Gastrocnemius medialis (tissue), 4 donors: Measurements from ENCODE around the gene MTA1. TPM values are rescaled to one million over a fixed set of nuclear protein-coding genes. Genes with fewer than 3 reads are reported as not detected.

Experiments used
- ATAC-seq, 2 donors: fragments of 150-250 bp; one replicate each; pipeline ENCODE4 v1.9.1; 2016
- DNase-seq, 2 donors: peaks; one replicate each; pipeline ENCODE4 v3.0.0-alpha.2; 2019
- H3K27ac ChIP-seq, 4 donors: fragments of 200-600 bp; sonication (generic); 1 replicate in 1 of 4; 2 replicates in 3 of 4; pipeline ENCODE4 v1.5.1; 2016 to 2018; ENCODE audit warnings: mild to moderate bottlenecking in 2 of 4, moderate library complexity in 1 of 4
- H3K27me3 ChIP-seq, 3 donors: fragments of 200-600 bp; sonication (generic) in 2 of 3; 1 replicate in 1 of 3; 2 replicates in 2 of 3; pipeline versions ENCODE4 v1.5.1 to v1.6.0; 2016 to 2019; ENCODE audit warnings: mild to moderate bottlenecking in 1 of 3, moderate library complexity in 1 of 3
- H3K36me3 ChIP-seq, 2 donors: fragments of 200-600 bp; sonication (generic) in 1 of 2; one replicate each; pipeline ENCODE4 v1.5.1; 2017 to 2018
- H3K4me1 ChIP-seq, 2 donors: fragments of 200-600 bp; sonication (generic) in 1 of 2; one replicate each; pipeline ENCODE4 v1.5.1; 2016 to 2017; ENCODE audit warnings: mild to moderate bottlenecking in 2 of 2
- H3K4me3 ChIP-seq, 4 donors: fragments of 200-600 bp; sonication (generic) in 3 of 4; 1 replicate in 1 of 4; 2 replicates in 3 of 4; pipeline ENCODE4 v1.5.1; 2016 to 2019; ENCODE audit warnings: mild to moderate bottlenecking in 2 of 4
- H3K9me3 ChIP-seq, 3 donors: fragments of 200-600 bp; sonication (generic) in 2 of 3; 1 replicate in 1 of 3; 2 replicates in 2 of 3; pipeline ENCODE4 v1.5.1; 2016 to 2019
- CTCF ChIP-seq, 5 experiments: fragments of 450-650 bp in 3 of 5; fragments of 200-600 bp in 2 of 5; sonication (generic) in 2 of 5; IDR thresholded peaks in 4 of 5; conservative IDR thresholded peaks in 1 of 5; 1 replicate in 4 of 5; 2 replicates in 1 of 5; pipeline ENCODE4 v1.5.1; 2016 to 2019; ENCODE audit warnings: antibody characterized with exemption in 5 of 5, mild to moderate bottlenecking in 3 of 5, moderate library complexity in 3 of 5
- POLR2A ChIP-seq, 2 donors: fragments of 450-650 bp; IDR thresholded peaks; one replicate each; pipeline ENCODE4 v1.6.1; 2017; ENCODE audit warnings: antibody characterized with exemption in 2 of 2, mild to moderate bottlenecking in 2 of 2, moderate library complexity in 2 of 2
- in situ Hi-C, 4 donors: fragments of 200-750 bp; cut with MboI; loops; one replicate each; pipeline versions ENCODE4 v1.15.0 to v1.8.0; 2017; ENCODE audit warnings: low sequenced_read_pairs in 4 of 4
- intact Hi-C: fragments of 100-400 bp; cut with DNase I; formaldehyde crosslinking; loops from one replicate; pipeline ENCODE4 v1.15.1; 2023; ENCODE audit warnings: low total_unique reads
- total RNA-seq, 4 donors: library from RNA; depleted of rRNA; stranded (reverse); fragments of >200 nt; gene quantifications; one replicate each; pipeline versions ENCODE4 v1.1.0 to v1.2.3, GENCODE V29; 2016

The MTA1 gene
- total RNA-seq, 4 donors from 2014 or later, result 18.2 to 30.8 (median 28.2) TPM

- in situ Hi-C loops, result no loop called here
- DNase-seq (no peak), ATAC-seq (no peak)
- H3K4me3 ChIP-seq, result no peak overlapping the region
- H3K36me3 ChIP-seq, result peaks cover 0 to 42% of the 10 kb centered on the region in 2 donors
- no peaks in the 10 kb centered on the region for H3K27me3 ChIP-seq
- intact Hi-C loops, result no loop called here
- no peaks in the 10 kb centered on the region for H3K9me3 ChIP-seq
- H3K27ac ChIP-seq, result no peak overlapping the region
- no peaks in the 10 kb centered on the region for H3K4me1 ChIP-seq
- TF ChIP-seq CTCF (IDR thresholded peaks at IDR 0.05 in 4 of 5, conservative IDR thresholded peaks at IDR 0.05 in 1 of 5) (no peak), POLR2A (IDR thresholded peaks at IDR 0.05) (no peak)
Measured at GRCh38 chr14:105380756-105381155, 38.9 kb upstream of the MTA1 start.

DNA sequence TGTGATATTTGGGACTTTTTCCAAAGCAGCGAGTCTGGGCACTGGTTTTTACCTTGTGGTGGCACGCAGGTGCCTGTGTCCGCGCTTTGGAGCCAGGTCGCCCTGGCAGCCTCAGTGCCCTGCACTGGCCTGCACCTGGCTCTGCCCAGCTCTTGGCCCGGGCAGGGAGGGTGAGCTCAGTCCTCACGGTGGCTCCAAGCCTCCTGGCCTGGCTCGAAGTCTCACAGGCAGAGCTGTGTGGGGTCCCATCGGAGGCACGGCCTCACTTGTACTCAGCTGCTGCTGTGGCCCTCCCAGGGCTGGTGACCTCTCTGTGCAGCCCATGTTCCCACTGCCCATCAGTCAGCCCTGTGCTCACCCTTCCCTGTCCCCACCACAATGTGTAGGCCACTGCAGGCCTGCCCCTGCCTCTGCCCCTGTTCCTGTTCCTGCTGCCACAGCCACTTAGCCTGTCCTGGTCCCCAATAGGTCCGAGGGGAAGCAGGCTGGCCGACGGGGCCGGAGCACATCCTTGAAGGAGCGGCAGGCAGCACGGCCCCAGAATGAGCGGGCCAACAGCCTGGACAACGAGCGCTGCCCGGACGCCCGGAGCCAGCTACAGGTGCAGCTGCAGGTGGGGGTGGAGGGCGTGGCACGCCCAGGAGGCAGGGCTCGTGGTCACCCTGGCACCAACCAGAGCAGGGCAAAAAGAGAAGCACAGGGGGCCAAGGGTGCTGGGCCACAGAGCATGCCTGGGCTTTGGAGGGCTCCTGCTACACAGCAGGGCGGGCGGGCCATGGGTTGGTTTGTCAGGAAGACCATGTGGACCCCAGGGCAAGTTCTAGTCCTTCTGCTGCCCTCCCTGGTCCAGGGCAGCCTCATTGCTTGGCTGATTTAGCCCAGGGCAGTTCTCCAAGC, 37.9 kb upstream of the MTA1 start:
- H3K4me3 ChIP-seq, result no peak overlapping the region
- H3K27me3 ChIP-seq, result no peaks in the 10 kb centered on the region
- intact Hi-C loops, result no loop called here
- peaks cover 0 to 42% of the 10 kb centered on the region in 2 donors for H3K36me3 ChIP-seq
- ATAC-seq, result no peak
- TF ChIP-seq CTCF (IDR thresholded peaks at IDR 0.05 in 4 of 5, conservative IDR thresholded peaks at IDR 0.05 in 1 of 5), result no peak
- no peak for TF ChIP-seq POLR2A (IDR thresholded peaks at IDR 0.05)
- H3K27ac ChIP-seq, result no peak overlapping the region
- in situ Hi-C loops, result no loop called here
- no peaks in the 10 kb centered on the region for H3K9me3 ChIP-seq
- H3K4me1 ChIP-seq, result no peaks in the 10 kb centered on the region
- DNase-seq, result no peak

GRCh38 chr14:105382343-105383082, 37.1 kb upstream of the MTA1 start:
- Histone ChIP-seq H3K9me3 (no peaks in the 10 kb centered on the region), H3K27me3 (no peaks in the 10 kb centered on the region), H3K4me3 (no peak overlapping the region), H3K27ac (no peak overlapping the region), H3K4me1 (no peaks in the 10 kb centered on the region), H3K36me3 (peaks cover 0 to 42% of the 10 kb centered on the region in 2 donors)
- intact Hi-C loops (no loop called here), in situ Hi-C loops (no loop called here)
- ATAC-seq, result no peak
- TF ChIP-seq POLR2A (IDR thresholded peaks at IDR 0.05) (no peak), CTCF (IDR thresholded peaks at IDR 0.05 in 4 of 5, conservative IDR thresholded peaks at IDR 0.05 in 1 of 5) (no peak)
- no peak for DNase-seq

DNA sequence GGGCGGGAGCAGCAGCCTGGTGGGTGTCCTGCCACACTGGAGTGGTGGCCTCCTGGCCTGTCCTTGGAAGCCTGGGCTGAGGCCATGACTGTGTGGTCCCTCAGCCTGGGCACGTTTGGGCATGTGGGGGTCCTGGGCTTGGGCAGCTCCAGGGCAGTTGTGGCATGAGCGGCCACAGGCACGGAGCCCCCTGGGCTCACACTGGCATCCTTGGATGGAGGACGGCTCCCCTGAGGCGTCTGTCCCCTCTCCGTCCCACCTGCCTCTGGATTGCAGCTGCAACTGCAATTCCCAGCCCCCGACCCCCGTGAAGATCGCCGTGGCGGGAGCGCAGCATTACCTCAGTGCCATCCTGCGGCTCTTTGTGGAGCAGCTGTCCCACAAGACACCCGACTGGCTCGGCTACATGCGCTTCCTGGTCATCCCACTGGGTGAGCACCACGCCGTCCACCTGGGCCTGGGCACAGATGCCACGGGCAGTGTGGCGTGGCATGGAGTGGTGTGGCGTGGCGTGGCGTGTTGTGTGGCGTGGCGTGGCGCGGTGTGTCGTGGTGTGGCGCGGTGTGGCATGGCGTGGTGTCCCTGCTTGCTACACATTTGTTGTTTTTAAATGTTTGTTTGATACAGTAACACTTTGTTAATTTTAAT, 36.4 kb upstream of the MTA1 start:
- Histone ChIP-seq H3K36me3 (peaks cover 0 to 42% of the 10 kb centered on the region in 2 donors), H3K27ac (no peak overlapping the region), H3K4me1 (no peaks in the 10 kb centered on the region), H3K4me3 (no peak overlapping the region), H3K27me3 (no peaks in the 10 kb centered on the region), H3K9me3 (no peaks in the 10 kb centered on the region)
- no peak for ATAC-seq
- intact Hi-C loops, result no loop called here
- TF ChIP-seq CTCF (IDR thresholded peaks at IDR 0.05 in 4 of 5, conservative IDR thresholded peaks at IDR 0.05 in 1 of 5) (no peak), POLR2A (IDR thresholded peaks at IDR 0.05) (no peak)
- no peak for DNase-seq
- in situ Hi-C loops, result no loop called here
